ENCODE data around the gene RIOK3.

Gene RIOK3

DNA sequence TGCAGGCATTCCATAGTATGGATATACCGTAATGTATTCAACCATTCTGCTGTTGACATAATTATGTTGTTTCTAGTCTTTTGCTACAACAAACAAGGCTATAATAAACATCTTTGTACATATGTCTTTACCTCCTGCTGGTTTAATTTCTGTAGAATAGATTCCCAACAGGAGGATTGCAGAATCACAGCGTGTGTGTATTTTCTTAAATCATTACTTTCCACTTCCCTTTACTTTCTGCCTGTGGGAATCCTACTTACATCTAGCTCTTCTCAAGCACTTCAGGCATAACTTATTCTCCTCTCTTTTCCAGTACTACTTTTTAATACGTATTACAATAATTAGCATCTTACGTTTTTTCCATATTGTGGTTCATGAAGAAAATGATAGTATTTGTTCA, 13.0 kb upstream of the RIOK3 start:
- ATAC-seq, result no peak
- TF ChIP-seq ZNF8 (CRISPR knock-in tag; IDR thresholded peaks at IDR 0.05), result 0 out of 2 replicates have a peak, but pooled peaks have one; percentile 9
- TF ChIP-seq, protein P1, sequence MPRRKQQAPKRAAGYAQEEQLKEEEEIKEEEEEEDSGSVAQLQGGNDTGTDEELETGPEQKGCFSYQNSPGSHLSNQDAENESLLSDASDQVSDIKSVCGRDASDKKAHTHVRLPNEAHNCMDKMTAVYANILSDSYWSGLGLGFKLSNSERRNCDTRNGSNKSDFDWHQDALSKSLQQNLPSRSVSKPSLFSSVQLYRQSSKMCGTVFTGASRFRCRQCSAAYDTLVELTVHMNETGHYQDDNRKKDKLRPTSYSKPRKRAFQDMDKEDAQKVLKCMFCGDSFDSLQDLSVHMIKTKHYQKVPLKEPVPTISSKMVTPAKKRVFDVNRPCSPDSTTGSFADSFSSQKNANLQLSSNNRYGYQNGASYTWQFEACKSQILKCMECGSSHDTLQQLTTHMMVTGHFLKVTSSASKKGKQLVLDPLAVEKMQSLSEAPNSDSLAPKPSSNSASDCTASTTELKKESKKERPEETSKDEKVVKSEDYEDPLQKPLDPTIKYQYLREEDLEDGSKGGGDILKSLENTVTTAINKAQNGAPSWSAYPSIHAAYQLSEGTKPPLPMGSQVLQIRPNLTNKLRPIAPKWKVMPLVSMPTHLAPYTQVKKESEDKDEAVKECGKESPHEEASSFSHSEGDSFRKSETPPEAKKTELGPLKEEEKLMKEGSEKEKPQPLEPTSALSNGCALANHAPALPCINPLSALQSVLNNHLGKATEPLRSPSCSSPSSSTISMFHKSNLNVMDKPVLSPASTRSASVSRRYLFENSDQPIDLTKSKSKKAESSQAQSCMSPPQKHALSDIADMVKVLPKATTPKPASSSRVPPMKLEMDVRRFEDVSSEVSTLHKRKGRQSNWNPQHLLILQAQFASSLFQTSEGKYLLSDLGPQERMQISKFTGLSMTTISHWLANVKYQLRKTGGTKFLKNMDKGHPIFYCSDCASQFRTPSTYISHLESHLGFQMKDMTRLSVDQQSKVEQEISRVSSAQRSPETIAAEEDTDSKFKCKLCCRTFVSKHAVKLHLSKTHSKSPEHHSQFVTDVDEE (CRISPR knock-in tag; IDR thresholded peaks at IDR 0.05), result no peak
- TF ChIP-seq, protein P2, sequence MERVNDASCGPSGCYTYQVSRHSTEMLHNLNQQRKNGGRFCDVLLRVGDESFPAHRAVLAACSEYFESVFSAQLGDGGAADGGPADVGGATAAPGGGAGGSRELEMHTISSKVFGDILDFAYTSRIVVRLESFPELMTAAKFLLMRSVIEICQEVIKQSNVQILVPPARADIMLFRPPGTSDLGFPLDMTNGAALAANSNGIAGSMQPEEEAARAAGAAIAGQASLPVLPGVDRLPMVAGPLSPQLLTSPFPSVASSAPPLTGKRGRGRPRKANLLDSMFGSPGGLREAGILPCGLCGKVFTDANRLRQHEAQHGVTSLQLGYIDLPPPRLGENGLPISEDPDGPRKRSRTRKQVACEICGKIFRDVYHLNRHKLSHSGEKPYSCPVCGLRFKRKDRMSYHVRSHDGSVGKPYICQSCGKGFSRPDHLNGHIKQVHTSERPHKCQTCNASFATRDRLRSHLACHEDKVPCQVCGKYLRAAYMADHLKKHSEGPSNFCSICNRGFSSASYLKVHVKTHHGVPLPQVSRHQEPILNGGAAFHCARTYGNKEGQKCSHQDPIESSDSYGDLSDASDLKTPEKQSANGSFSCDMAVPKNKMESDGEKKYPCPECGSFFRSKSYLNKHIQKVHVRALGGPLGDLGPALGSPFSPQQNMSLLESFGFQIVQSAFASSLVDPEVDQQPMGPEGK (CRISPR knock-in tag; IDR thresholded peaks at IDR 0.05; ENCODE audit: borderline replicate concordance), result no peak
- TF ChIP-seq, protein P3, sequence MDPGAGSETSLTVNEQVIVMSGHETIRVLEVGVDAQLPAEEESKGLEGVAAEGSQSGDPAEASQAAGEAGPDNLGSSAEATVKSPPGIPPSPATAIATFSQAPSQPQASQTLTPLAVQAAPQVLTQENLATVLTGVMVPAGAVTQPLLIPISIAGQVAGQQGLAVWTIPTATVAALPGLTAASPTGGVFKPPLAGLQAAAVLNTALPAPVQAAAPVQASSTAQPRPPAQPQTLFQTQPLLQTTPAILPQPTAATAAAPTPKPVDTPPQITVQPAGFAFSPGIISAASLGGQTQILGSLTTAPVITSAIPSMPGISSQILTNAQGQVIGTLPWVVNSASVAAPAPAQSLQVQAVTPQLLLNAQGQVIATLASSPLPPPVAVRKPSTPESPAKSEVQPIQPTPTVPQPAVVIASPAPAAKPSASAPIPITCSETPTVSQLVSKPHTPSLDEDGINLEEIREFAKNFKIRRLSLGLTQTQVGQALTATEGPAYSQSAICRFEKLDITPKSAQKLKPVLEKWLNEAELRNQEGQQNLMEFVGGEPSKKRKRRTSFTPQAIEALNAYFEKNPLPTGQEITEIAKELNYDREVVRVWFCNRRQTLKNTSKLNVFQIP (CRISPR knock-in tag; IDR thresholded peaks at IDR 0.05; ENCODE audit: borderline replicate concordance, low read depth), result no peak
- no peak for TF ChIP-seq PPARA (CRISPR knock-in tag; IDR thresholded peaks at IDR 0.05; ENCODE audit: borderline replicate concordance)

DNA sequence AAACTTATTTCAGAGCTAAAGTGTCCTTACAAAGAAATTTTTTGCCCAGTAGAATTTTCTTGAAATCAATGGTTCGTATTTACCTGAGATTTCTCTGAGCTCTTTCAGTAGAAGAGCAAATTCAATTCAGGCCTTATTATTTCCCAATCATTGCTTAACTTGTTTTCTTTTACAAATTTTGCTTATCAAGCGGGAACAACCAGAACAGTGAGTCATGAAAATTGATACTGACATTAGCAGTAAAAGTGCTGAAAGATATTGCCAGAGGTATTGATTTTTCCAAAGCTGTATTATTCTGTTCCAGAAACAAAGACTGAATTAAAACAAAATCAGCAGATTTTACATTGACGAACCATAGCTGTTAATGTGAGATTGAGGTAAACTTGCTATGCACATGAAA, 10.1 kb upstream of the RIOK3 start:
- no peak for ATAC-seq
- TF ChIP-seq ZNF8 (CRISPR knock-in tag; IDR thresholded peaks at IDR 0.05) (no peak), RARB (CRISPR knock-in tag; IDR thresholded peaks at IDR 0.05) (no peak), GLIS3 (CRISPR knock-in tag; IDR thresholded peaks at IDR 0.05) (no peak), ZNF70 (CRISPR knock-in tag; IDR thresholded peaks at IDR 0.05) (no peak), ESRRG (CRISPR knock-in tag; IDR thresholded peaks at IDR 0.05) (no peak), SNAI2 (CRISPR knock-in tag; IDR thresholded peaks at IDR 0.05) (no peak), CSDC2 (CRISPR knock-in tag; IDR thresholded peaks at IDR 0.05) (no peak), PPARA (CRISPR knock-in tag; IDR thresholded peaks at IDR 0.05; ENCODE audit: borderline replicate concordance) (no peak), OSR1 (CRISPR knock-in tag; IDR thresholded peaks at IDR 0.05) (no peak), ISL1 (CRISPR knock-in tag; IDR thresholded peaks at IDR 0.05) (no peak), TOX (CRISPR knock-in tag; IDR thresholded peaks at IDR 0.05; ENCODE audit: borderline replicate concordance) (no peak), ZFP3 (CRISPR knock-in tag; IDR thresholded peaks at IDR 0.05) (no peak), ARNTL (CRISPR knock-in tag; IDR thresholded peaks at IDR 0.05; ENCODE audit: borderline replicate concordance, low read depth) (no peak)
- TF ChIP-seq, protein P4, sequence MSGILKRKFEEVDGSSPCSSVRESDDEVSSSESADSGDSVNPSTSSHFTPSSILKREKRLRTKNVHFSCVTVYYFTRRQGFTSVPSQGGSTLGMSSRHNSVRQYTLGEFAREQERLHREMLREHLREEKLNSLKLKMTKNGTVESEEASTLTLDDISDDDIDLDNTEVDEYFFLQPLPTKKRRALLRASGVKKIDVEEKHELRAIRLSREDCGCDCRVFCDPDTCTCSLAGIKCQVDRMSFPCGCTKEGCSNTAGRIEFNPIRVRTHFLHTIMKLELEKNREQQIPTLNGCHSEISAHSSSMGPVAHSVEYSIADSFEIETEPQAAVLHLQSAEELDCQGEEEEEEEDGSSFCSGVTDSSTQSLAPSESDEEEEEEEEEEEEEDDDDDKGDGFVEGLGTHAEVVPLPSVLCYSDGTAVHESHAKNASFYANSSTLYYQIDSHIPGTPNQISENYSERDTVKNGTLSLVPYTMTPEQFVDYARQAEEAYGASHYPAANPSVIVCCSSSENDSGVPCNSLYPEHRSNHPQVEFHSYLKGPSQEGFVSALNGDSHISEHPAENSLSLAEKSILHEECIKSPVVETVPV (CRISPR knock-in tag; IDR thresholded peaks at IDR 0.05), result no peak
- TF ChIP-seq, protein P1 (CRISPR knock-in tag; IDR thresholded peaks at IDR 0.05), result no peak
- TF ChIP-seq, protein P5, sequence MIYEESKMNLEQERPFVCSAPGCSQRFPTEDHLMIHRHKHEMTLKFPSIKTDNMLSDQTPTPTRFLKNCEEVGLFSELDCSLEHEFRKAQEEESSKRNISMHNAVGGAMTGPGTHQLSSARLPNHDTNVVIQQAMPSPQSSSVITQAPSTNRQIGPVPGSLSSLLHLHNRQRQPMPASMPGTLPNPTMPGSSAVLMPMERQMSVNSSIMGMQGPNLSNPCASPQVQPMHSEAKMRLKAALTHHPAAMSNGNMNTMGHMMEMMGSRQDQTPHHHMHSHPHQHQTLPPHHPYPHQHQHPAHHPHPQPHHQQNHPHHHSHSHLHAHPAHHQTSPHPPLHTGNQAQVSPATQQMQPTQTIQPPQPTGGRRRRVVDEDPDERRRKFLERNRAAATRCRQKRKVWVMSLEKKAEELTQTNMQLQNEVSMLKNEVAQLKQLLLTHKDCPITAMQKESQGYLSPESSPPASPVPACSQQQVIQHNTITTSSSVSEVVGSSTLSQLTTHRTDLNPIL (CRISPR knock-in tag; IDR thresholded peaks at IDR 0.05; ENCODE audit: low read depth), result no peak
- TF ChIP-seq, protein P3 (CRISPR knock-in tag; IDR thresholded peaks at IDR 0.05; ENCODE audit: borderline replicate concordance, low read depth), result no peak
- TF ChIP-seq, protein P2 (CRISPR knock-in tag; IDR thresholded peaks at IDR 0.05; ENCODE audit: borderline replicate concordance), result no peak
